ENCODE data around the gene HMGCL.
"Not testable (repeated sequence)": the region's sequence is repeated elsewhere in the genome, so short reads cannot be mapped to it uniquely, and the experiment has no call there.

The HMGCL gene

DNA sequence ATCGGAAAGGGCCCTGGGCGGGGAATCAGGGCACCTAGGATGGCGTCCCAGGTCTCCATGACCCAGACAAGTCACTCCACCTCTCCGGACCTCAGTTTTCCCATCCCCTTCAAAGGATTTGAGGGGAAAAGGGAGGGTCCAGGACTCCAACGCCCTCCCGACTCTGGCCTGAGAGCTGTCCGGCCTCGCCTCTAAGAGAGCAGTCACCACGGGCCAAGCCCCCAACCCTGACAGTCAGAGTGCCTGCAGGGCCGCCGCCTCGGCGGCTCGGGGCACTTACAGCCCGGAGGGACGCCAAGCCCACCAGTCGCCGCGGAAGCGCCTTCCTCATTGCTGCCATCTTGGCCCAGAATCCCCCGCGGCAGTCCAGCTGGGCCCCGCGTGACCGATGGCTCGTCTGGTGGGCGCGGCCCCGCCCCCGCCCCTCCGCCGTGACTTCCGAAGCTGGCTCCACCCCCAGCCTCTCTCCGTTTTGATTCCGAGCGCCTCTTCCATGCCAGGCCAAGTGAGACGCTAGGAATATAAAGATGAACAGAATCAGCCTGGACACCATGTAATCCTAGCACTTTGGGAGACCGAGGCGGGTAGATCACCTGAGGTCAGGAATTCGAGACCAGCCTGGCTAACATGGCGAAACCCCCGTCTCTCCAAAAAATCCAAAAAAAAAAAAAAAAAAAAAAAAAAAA is at the start of gene HMGCL:
HMGCL (minus strand) TSS at position 354 of the 686 bp plus-strand sequence; CDS start at position 340, 14 bp downstream.
- no peaks in the 10 kb centered on the region for H3K36me3 Mint-ChIP-seq

DNA sequence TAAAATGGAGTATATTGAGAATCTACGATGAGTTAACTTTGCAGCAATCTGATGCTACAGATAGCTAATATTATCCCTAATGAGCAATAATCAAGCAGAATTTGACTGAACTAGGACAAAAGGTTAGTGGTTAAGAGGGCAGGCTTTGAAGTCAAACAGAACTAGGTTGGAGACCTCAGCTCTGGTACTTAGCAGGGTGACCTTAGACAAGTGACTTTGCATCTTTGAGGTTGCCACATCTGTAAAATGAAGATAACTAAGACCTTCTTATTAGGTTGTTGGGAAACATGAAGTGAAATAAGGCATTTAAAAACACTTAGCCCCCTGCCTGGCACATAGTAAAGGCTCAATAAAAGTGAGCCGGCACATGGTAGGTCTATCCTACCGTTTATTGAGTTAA is 47.2 kb upstream of the HMGCL start:
- Mint-ChIP-seq H3K4me1 (peaks cover 12% of the 10 kb centered on the region), H3K4me3 (no peak overlapping the region), H3K27ac (no peak overlapping the region), H3K9me3 (peaks cover 4% of the 10 kb centered on the region), H3K27me3 (no peaks in the 10 kb centered on the region), H3K36me3 (peaks cover 3% of the 10 kb centered on the region)

More for the DNA sequence above, at the start of gene HMGCL:
- Mint-ChIP-seq H3K27me3 (no peaks in the 10 kb centered on the region), H3K27ac (peak within 1 kb of the TSS; percentile 96), H3K9me3 (no peaks in the 10 kb centered on the region), H3K4me3 (peak within 1 kb of the TSS; percentile 94), H3K4me1 (peaks cover 16% of the 10 kb centered on the region)

DNA sequence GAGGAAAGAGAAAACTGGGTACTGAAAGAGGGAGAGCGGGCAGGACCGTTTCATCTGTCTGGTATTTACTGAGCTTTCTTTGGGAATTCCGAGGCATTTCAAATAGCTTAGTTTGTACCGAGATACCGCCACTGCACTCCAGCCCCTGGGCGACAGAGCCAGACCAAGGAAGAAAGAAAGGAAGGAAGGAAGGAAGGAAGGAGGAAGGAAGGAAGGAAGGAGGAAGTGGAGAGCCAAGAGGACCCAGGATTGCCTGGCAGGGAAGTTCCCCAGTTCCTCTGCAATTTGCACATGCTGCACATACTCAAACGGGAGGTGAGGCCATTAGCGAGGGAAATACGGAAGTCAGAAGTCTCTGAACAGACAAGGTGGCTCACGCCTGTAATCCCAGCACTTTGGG is 43.8 kb upstream of the HMGCL start:
- no peaks in the 10 kb centered on the region for H3K36me3 Mint-ChIP-seq
- H3K4me1 Mint-ChIP-seq = peaks cover 22% of the 10 kb centered on the region
- no peak overlapping the region for H3K27ac Mint-ChIP-seq
- H3K9me3 Mint-ChIP-seq = no peaks in the 10 kb centered on the region
- no peaks in the 10 kb centered on the region for H3K27me3 Mint-ChIP-seq
- H3K4me3 Mint-ChIP-seq = peak overlapping the region; percentile 91

DNA sequence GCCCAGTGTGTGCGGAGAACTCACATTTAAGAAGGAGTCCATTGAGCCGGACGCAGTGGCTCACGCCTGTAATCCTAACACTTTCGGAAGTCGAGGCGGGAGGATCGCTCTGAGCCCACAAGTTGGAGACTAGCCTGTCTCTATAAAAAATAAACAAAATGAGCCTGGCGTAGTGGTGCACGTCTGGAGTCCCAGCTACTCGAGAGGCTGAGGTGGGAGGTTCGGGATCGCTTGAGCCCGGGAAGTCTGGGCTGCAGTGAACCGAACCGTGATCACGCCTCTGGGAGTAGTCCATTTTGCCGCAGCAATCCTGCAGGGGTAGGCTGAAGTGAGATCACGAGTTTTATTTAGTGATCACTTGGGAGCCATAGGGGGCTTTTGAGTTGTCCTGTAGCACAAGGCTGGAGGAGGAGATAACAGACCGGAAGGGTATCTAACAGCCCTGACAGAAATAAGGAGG is 43.4 kb upstream of the HMGCL start:
- H3K27ac Mint-ChIP-seq = peak overlapping the region; percentile 80
- H3K4me1 Mint-ChIP-seq = peaks cover 22% of the 10 kb centered on the region
- no peaks in the 10 kb centered on the region for H3K27me3 Mint-ChIP-seq
- H3K9me3 Mint-ChIP-seq = no peaks in the 10 kb centered on the region
- peak overlapping the region; percentile 91 for H3K4me3 Mint-ChIP-seq
- no peaks in the 10 kb centered on the region for H3K36me3 Mint-ChIP-seq

DNA sequence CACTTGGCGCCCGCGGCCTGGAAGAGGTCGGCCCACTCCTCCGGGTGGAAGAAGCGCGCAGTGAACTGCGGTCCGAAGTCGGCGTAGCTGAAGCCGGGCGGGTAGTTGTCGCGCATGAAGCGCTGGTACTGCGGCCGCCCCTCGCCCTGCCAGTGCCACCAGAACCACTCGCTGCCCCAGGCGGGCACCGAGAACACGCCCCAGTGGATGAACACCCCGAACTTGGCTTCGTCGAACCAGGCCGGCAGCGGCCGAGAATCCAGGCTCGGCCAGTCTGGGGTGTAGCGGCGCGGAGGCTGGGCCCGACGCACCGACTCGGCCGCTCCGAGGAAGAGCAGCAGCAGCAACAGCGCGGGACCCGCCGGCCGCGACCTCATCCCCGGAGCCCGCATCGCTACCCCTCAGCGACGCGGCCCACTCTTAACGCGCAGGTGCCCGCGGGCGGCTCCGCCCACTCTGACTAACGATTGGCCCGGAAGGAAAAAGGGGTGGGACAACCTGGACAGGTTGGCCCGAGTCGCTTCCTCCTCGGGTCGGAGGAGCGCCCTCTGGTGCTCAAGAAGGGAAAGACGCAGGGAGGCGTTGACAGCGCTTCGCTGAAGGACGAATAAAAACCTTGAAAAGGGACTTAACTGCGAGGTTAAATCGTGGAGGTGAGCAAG is 42.8 kb upstream of the HMGCL start, which contains the start of gene FUCA1:
FUCA1 (minus strand) TSS at position 396 of the 662 bp plus-strand sequence; CDS start at position 392, 4 bp downstream.
- Mint-ChIP-seq H3K9me3 (no peaks in the 10 kb centered on the region), H3K27me3 (no peaks in the 10 kb centered on the region), H3K36me3 (no peaks in the 10 kb centered on the region), H3K4me3 (peak within 1 kb of the TSS; percentile 91), H3K4me1 (peaks cover 22% of the 10 kb centered on the region), H3K27ac (peak within 1 kb of the TSS; percentile 80)

DNA sequence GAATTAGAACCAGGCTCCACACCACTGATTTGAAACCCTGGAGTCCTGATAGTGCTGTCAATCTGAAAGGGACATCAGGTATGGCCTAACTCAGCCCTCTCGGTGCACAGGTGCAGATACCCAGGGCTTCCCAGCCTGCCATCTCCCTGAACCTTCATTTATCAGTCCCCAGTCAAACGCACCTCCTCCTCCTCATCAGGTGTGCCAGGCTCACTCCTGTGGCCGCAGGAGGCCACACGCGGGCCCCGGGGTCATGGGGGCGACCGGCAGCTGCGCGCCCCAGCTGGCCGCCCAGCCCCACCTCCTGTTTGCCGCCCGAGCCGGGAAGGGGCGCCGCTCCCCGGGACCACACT is 42.3 kb upstream of the HMGCL start:
- H3K4me1 Mint-ChIP-seq = peaks cover 22% of the 10 kb centered on the region
- no peaks in the 10 kb centered on the region for H3K9me3 Mint-ChIP-seq
- peak overlapping the region; percentile 91 for H3K4me3 Mint-ChIP-seq
- no peaks in the 10 kb centered on the region for H3K36me3 Mint-ChIP-seq
- H3K27me3 Mint-ChIP-seq = no peaks in the 10 kb centered on the region
- H3K27ac Mint-ChIP-seq = peak overlapping the region; percentile 30

DNA sequence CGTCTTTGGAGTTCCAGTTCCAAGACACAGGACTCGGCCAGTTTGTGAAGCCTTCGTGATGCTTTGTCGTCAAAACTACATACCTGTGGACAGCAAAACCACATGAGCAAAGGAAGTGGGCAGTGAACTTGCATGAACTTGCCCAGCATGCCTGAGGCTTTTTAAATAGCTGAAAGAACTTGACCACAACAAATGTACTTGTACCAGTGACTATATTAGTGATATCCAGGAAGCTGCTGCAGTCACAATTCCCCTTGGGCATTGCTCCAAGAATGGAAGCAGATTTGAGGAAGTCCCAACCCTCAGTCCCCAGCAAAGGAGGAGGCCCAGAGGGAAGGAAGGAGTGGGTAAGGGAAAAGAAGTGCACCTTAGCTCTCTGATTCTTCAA is 40.3 kb upstream of the HMGCL start:
- Mint-ChIP-seq H3K27me3 (no peaks in the 10 kb centered on the region), H3K9me3 (no peaks in the 10 kb centered on the region), H3K4me3 (no peak overlapping the region), H3K36me3 (peaks cover 2% of the 10 kb centered on the region), H3K27ac (no peak overlapping the region), H3K4me1 (peaks cover 22% of the 10 kb centered on the region)

DNA sequence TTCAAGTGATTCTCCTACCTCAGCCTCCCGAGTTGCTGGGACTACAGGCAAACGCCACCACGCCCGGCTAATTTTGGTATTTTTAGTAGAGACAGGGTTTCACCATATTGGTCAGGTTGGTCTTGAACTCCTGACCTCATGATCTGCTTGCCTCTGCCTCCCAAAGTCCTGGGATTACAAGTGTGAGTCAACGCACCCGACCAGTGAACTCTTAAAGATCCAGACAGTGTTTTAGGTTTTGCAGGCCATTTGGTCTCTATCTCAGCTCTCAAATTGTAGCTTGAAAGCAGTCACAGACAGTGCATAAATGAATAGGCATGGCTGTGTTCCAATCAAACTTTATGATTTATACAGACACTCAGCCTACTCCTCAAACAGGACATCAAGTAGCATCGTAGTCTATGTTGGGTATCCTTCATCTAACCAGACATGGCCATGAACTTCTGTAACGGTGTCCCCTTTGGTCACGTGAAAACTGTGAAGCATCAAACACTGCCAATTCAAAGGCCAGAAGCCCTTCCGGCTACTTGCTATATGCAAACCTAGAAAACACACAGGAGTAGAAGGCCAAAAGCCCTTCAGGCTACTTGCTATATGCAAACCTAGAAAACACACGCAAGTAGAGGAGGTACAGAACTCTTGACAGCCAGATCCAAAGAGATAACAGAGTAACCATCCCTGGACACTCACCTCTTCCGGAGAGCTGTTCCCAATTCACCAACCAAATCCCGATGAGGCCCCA is 39.7 kb upstream of the HMGCL start:
- Mint-ChIP-seq H3K4me1 (peaks cover 22% of the 10 kb centered on the region), H3K36me3 (peaks cover 2% of the 10 kb centered on the region), H3K4me3 (no peak overlapping the region), H3K9me3 (no peaks in the 10 kb centered on the region), H3K27me3 (no peaks in the 10 kb centered on the region), H3K27ac (no peak overlapping the region)

DNA sequence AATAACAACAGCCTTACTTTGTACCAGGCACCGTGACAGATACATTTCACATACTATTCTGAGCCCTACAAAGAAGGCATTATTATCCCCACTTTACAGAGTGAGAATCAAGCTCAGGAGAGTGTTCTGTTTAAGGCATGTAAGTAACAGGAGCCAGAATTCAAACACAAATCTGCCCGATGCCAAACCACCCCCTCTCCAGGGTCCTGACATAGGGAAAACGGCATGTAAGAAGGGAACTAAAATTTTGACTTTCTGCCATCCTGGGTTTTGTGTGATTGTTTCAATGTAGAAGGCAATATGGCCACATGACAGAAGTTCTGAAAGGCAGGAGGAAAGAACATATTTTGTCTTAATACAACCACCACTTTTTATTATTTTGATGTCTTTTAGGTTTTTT is 37.4 kb upstream of the HMGCL start:
- Mint-ChIP-seq H3K9me3 (no peaks in the 10 kb centered on the region), H3K4me1 (peaks cover 11% of the 10 kb centered on the region), H3K36me3 (peaks cover 6% of the 10 kb centered on the region)

DNA sequence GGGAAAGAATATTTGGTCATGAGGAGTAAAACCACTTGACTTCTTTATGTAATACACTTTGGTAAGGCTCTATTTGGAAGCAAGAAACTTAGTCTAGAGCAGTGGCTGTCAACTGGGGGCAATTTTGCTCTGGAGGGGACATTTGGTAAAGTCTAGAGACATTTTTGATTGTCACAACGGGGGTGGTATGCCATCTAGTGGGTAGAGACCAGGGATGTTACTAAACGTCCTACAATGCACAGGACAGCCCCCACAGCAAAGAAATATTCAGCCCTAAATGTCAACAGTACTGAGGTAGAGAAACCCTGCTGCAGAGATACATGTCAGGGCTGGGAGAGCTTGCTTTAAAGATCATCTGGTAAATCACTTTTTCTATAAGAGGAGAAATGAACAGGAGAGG is 29.3 kb upstream of the HMGCL start:
- Mint-ChIP-seq H3K9me3 (no peaks in the 10 kb centered on the region), H3K4me3 (no peak overlapping the region), H3K4me1 (no peaks in the 10 kb centered on the region), H3K27me3 (no peaks in the 10 kb centered on the region), H3K36me3 (peaks cover 13% of the 10 kb centered on the region), H3K27ac (no peak overlapping the region)

More for the DNA sequence above, 37.4 kb upstream of the HMGCL start:
- H3K27ac Mint-ChIP-seq = no peak overlapping the region
- no peaks in the 10 kb centered on the region for H3K27me3 Mint-ChIP-seq
- H3K4me3 Mint-ChIP-seq = no peak overlapping the region

DNA sequence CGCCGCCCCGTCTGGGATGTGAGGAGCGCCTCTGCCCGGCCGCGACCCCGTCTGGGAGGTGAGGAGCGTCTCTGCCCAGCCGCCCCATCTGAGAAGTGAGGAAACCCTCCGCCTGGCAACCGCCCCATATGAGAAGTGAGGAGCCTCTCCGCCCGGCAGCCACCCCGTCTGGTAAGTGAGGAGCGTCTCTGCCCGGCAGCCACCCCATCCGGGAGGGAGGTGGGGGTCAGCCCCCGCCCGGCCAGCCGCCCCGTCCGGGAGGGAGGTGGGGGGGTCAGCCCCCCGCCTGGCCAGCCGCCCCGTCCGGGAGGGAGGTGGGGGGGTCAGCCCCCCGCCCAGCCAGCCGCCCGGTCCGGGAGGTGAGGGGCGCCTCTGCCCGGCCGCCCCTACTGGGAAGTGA is 27.9 kb upstream of the HMGCL start:
- H3K4me3 Mint-ChIP-seq, H3K27ac Mint-ChIP-seq, H3K4me1 Mint-ChIP-seq, H3K9me3 Mint-ChIP-seq, H3K27me3 Mint-ChIP-seq: not testable (repeated sequence)
- peaks cover 16% of the 10 kb centered on the region for H3K36me3 Mint-ChIP-seq

DNA sequence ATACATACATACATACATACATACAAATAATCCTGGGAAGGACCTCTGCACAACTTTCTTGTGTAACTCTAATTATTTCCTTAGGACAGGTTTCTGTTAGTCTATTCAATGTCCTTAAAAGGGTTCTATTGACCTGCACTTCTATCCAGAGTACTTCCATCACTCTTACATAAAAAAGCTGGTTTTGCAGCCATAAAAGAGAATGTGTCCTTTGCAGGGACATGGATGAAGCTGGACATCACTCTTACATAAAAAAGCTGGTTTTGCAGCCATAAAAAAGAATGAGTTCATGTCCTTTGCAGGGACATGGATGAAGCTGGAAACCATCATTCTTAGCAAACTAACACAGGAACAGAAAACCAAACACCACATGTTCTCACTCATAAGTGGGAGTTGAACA is 26.2 kb upstream of the HMGCL start:
- H3K4me1 Mint-ChIP-seq, H3K9me3 Mint-ChIP-seq, H3K4me3 Mint-ChIP-seq, H3K27ac Mint-ChIP-seq, H3K27me3 Mint-ChIP-seq: not testable (repeated sequence)
- peaks cover 26% of the 10 kb centered on the region for H3K36me3 Mint-ChIP-seq

DNA sequence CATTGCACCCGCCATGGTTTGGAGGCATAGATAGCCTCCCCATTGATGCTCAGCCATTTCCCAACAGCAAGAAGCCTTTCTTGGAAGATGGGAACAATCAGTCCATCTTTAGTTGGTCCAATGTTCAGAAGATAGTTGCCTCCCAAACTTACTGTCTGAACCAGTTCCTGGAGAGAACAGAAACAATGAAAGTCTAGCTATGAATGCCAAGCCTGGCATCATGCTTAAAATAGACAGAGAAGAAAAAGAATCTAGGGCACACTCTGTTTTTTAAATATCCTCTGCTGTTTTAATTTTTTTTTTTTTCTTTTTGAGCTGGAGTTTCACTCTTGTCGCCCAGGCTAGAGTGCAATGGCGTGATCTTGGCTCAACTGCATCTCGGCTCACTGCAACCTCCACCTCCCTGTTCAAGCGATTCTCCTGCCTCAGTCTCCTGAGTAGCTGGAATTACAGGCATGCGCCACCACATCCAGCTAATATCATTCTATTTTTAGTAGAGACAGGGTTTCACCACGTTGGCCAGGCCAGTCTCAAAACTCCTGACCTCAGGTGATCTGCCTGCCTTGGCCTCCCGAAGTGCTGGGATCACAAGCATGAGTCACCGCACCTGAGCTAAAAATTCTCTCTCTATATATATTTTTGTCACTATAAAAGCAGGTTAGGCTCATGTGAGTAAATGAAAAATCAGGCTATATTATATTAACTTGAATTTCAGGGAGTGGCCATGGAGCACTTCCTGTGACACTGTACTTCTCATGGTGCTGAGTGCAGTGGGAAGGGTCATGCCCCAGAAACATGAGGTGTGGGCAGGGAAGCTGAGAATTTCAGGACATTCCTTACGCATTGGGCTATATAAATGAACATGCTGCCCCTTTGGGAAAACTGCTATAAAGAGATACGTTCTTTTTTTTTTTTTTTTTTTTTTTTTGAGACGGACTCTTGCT is 23.7 kb upstream of the HMGCL start:
- H3K4me1 Mint-ChIP-seq = no peaks in the 10 kb centered on the region
- H3K4me3 Mint-ChIP-seq = no peak overlapping the region
- peaks cover 27% of the 10 kb centered on the region for H3K36me3 Mint-ChIP-seq
- H3K9me3 Mint-ChIP-seq = no peaks in the 10 kb centered on the region
- no peak overlapping the region for H3K27ac Mint-ChIP-seq
- H3K27me3 Mint-ChIP-seq = no peaks in the 10 kb centered on the region

DNA sequence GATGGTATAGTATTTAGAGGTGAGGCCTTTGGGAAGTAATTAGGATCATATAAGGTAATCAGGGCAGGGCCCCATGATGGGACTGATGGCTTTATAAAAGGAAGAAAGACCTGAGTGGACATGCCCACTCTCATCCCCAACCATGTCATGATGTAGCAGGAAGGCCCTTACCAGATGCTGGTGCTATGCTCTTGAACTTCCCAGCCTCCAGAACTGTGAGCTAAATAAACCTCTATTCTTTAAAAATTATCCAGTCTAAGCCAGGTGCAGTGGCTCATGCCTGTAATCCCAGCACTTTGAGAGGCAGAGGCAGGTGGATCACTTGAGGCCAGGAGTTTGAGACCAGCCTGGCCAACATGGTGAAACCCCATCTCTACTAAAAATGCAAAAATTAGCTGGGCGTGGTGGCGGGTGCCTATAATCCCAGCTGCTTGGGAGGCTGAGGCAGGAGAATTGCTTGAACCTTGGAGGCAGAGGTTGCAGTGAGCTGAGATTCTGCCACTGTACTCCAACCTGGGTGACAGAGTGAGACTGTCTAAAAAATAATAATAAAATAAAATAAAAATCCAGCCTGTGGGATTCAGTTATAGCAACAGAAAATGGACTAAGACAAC is 22.4 kb upstream of the HMGCL start:
- not testable (repeated sequence) for H3K9me3 Mint-ChIP-seq, H3K4me1 Mint-ChIP-seq, H3K27ac Mint-ChIP-seq, H3K27me3 Mint-ChIP-seq, H3K4me3 Mint-ChIP-seq
- H3K36me3 Mint-ChIP-seq = peaks cover 25% of the 10 kb centered on the region

DNA sequence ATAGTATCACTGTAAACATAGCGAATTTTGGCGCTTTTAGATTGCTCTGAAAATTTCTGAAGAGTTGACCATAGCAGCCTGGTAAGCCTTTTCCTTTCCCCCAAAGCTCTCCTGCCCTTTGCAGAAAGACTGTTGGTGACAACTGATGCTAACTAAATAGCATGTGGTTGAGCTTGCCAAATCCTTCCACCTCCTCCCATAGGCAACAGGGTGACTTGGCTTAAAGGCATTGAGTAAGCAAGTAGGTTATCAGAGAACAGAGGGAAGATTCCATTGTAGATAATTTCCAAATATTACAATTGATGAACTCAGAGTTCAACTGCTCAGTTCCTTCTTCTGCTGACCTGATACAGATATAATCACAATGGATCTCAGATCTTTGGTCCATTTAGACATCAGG is 19.9 kb upstream of the HMGCL start:
- Mint-ChIP-seq H3K36me3 (peaks cover 23% of the 10 kb centered on the region), H3K4me1 (no peaks in the 10 kb centered on the region), H3K27me3 (no peaks in the 10 kb centered on the region), H3K4me3 (no peak overlapping the region), H3K9me3 (no peaks in the 10 kb centered on the region), H3K27ac (no peak overlapping the region)

Measured in activated naive CD4-positive, alpha-beta T cell treated with anti-CD3 and anti-CD28 coated beads, Interleukin-2, amount 50 U/mL, for 24 hours (primary cell).